GM12891 (cell line): Measurements from ENCODE around the gene CDH4.

Source experiments
- POLR2A ChIP-seq: IDR thresholded peaks from 2 replicates; pipeline ENCODE4 v1.6.1; 2011; ENCODE audit warnings: low read depth, low read length, control low read depth
- POLR2AphosphoS5 ChIP-seq: IDR thresholded peaks from 2 replicates; pipeline ENCODE4 v1.6.1; 2011; ENCODE audit warnings: low read depth, low read length, control low read depth
- POU2F2 ChIP-seq: IDR thresholded peaks from 2 replicates; pipeline ENCODE4 v1.6.1; 2011; ENCODE audit warnings: low read depth, mild to moderate bottlenecking, control low read depth, low read length, moderate library complexity
- SPI1 ChIP-seq: IDR thresholded peaks from 2 replicates; pipeline ENCODE4 v1.6.1; 2011; ENCODE audit warnings: low read depth, low read length, control low read depth
- TAF1 ChIP-seq: IDR thresholded peaks from 2 replicates; pipeline ENCODE4 v1.6.1; 2011; ENCODE audit warnings: low read depth, low read length, control low read depth

GRCh38 chr20:61414455-61414991 is 162.5 kb downstream of the CDH4 start:
- TF ChIP-seq POLR2AphosphoS5: no peak
- no peak for TF ChIP-seq POLR2A
- no peak for TF ChIP-seq TAF1
- TF ChIP-seq POU2F2: no peak
- TF ChIP-seq SPI1: no peak
